Tibial artery (tissue), 4 donors: ENCODE data around the gene IL1RAPL1.

Experiments used
- DNase-seq, 2 donors: peaks; one replicate each; pipeline ENCODE4 v3.0.0-alpha.2; 2019
- H3K27ac ChIP-seq, 2 donors: fragments of 200-600 bp; sonication (generic) in 1 of 2; 1 replicate in 1 of 2; 2 replicates in 1 of 2; pipeline ENCODE4 v1.5.1; 2018 to 2019; ENCODE audit warnings: mild to moderate bottlenecking in 1 of 2
- H3K27me3 ChIP-seq, 2 donors: fragments of 200-600 bp; sonication (generic) in 1 of 2; one replicate each; pipeline versions ENCODE4 v1.5.1 to v1.6.0; 2016 to 2019
- H3K36me3 ChIP-seq, 3 donors: fragments of 200-600 bp; sonication (generic) in 2 of 3; one replicate each; pipeline ENCODE4 v1.5.1; 2016 to 2019; ENCODE audit warnings: mild to moderate bottlenecking in 2 of 3
- H3K4me1 ChIP-seq, 4 donors: fragments of 200-600 bp; sonication (generic) in 2 of 4; 1 replicate in 3 of 4; 2 replicates in 1 of 4; pipeline ENCODE4 v1.5.1; 2016 to 2019
- H3K4me3 ChIP-seq, 2 donors: fragments of 200-600 bp; sonication (generic) in 1 of 2; 1 replicate in 1 of 2; 2 replicates in 1 of 2; pipeline ENCODE4 v1.5.1; 2018 to 2019; ENCODE audit warnings: mild to moderate bottlenecking in 2 of 2
- H3K9me3 ChIP-seq, 3 donors: fragments of 200-600 bp; sonication (generic) in 1 of 3; one replicate each; pipeline ENCODE4 v1.5.1; 2016 to 2019
- CTCF ChIP-seq, 2 experiments: fragments of 200-600 bp in 1 of 2; fragments of 450-650 bp in 1 of 2; IDR thresholded peaks; one replicate each; pipeline ENCODE4 v1.5.1; 2017 to 2019; ENCODE audit warnings: antibody characterized with exemption in 2 of 2, mild to moderate bottlenecking in 1 of 2, moderate library complexity in 1 of 2
- intact Hi-C: fragments of 100-400 bp; cut with DNase I; formaldehyde crosslinking; loops from one replicate; pipeline ENCODE4 v1.15.0; 2023; ENCODE audit warnings: low total_unique reads

The IL1RAPL1 gene

GRCh38 chrX:29841750-29842149 lies 1254.5 kb downstream of the IL1RAPL1 start:
- no peak for DNase-seq
- intact Hi-C loops, result no loop called here
- Histone ChIP-seq H3K4me3 (no peak overlapping the region), H3K9me3 (peaks cover 0 to 4% (median 0%) of the 10 kb centered on the region in 3 donors), H3K36me3 (no peaks in the 10 kb centered on the region), H3K27me3 (no peaks in the 10 kb centered on the region), H3K27ac (no peak overlapping the region), H3K4me1 (no peaks in the 10 kb centered on the region)
- TF ChIP-seq CTCF (IDR thresholded peaks at IDR 0.05), result no peak

GRCh38 chrX:29842552-29842951 lies 1255.3 kb downstream of the IL1RAPL1 start:
- Histone ChIP-seq H3K27me3 (no peaks in the 10 kb centered on the region), H3K4me1 (no peaks in the 10 kb centered on the region), H3K4me3 (no peak overlapping the region), H3K9me3 (peaks cover 0 to 4% (median 0%) of the 10 kb centered on the region in 3 donors), H3K36me3 (no peaks in the 10 kb centered on the region), H3K27ac (no peak overlapping the region)
- intact Hi-C loops, result no loop called here
- no peak for DNase-seq
- TF ChIP-seq CTCF (IDR thresholded peaks at IDR 0.05), result no peak

- H3K9me3 ChIP-seq, result no peaks in the 10 kb centered on the region
- intact Hi-C loops, result no loop called here
- H3K27ac ChIP-seq, result no peak overlapping the region
- no peak for DNase-seq
- H3K36me3 ChIP-seq, result no peaks in the 10 kb centered on the region
- H3K4me1 ChIP-seq, result no peaks in the 10 kb centered on the region
- TF ChIP-seq CTCF (IDR thresholded peaks at IDR 0.05), result no peak
- H3K27me3 ChIP-seq, result no peaks in the 10 kb centered on the region
- no peak overlapping the region for H3K4me3 ChIP-seq
Measured at GRCh38 chrX:29851857-29852605, 1264.8 kb downstream of the IL1RAPL1 start.

GRCh38 chrX:29852767-29853166 lies 1265.5 kb downstream of the IL1RAPL1 start:
- Histone ChIP-seq H3K27ac (no peak overlapping the region), H3K4me1 (no peaks in the 10 kb centered on the region), H3K27me3 (no peaks in the 10 kb centered on the region), H3K4me3 (no peak overlapping the region), H3K36me3 (no peaks in the 10 kb centered on the region), H3K9me3 (no peaks in the 10 kb centered on the region)
- no peak for TF ChIP-seq CTCF (IDR thresholded peaks at IDR 0.05)
- intact Hi-C loops, result no loop called here
- no peak for DNase-seq

- no peak for TF ChIP-seq CTCF (IDR thresholded peaks at IDR 0.05)
- H3K27me3 ChIP-seq, result no peaks in the 10 kb centered on the region
- no peak for DNase-seq
- no peak overlapping the region for H3K4me3 ChIP-seq
- no peaks in the 10 kb centered on the region for H3K4me1 ChIP-seq
- H3K27ac ChIP-seq, result no peak overlapping the region
- intact Hi-C loops, result no loop called here
- H3K9me3 ChIP-seq, result no peaks in the 10 kb centered on the region
- no peaks in the 10 kb centered on the region for H3K36me3 ChIP-seq
Measured at GRCh38 chrX:29858714-29859113, 1271.5 kb downstream of the IL1RAPL1 start.
